HG03095 (cell line): ENCODE measurements around the gene TRPC4.
"Not testable (repeated sequence)": the region's sequence is repeated elsewhere in the genome, so short reads cannot be mapped to it uniquely, and the experiment has no call there.

Source experiments
- ATAC-seq: cut with Tn5 transposase; IDR thresholded peaks from one replicate; pipeline ENCODE4 v1.9.1; 2021; ENCODE audit warnings: moderate library complexity; ENCODE audit not compliant: unreplicated experiment

Gene TRPC4

DNA sequence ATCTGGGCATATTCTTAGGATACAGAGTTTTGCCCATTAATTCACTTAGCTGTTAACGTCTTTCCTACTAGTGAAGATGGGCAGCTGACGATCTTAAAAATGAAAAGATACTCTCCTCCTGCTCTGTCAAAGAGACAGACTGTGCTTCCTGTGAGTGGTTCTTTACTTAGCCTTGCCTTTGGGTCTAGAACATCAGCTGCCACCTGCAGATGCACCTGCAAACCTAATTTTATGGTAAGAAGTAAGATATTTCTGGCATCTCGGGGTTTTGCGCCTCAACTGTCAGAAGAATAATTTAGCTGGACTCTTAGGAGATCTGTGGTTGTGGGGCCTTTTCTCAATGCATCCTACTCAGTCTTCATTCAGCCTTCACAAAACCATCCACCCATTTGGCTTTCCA, 36.2 kb downstream of the TRPC4 start:
- ATAC-seq = no peak

DNA sequence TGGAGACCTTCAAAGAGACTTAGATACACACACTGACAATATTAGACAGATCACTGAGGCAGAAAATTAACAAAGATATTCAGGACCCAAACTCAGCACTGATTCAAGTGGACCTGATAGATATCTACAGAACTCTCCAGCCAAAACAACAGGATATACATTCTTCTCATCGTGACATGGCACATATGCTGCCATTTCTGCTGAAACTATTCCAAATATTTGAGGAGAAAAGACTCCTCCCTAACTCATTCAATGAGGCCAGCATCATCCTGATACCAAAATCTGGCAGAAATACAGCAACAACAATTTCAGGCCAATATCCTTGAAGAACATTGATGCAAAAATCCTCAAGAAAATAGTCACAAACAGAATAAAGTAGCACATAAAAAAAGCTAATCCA, 53.3 kb downstream of the TRPC4 start:
- no peak for ATAC-seq

DNA sequence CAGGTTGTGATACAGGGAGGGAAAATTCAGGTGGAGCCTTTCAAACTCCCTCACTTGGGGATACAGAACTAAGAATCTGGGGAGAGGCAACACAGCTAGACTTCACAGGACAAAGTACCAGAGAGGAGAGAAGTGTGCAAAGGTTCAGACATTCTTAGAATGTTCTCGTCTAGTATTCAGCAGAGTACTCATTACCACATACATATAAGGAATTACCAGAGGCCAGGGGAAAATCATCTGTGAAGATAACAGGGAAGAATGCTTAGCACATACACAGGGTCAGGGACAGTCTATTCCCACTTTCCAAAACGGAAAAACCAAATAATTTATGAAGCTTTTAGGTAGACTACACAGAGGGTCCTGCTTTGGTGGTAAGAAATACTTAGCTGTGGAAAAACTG, 58.1 kb downstream of the TRPC4 start:
- no peak for ATAC-seq

DNA sequence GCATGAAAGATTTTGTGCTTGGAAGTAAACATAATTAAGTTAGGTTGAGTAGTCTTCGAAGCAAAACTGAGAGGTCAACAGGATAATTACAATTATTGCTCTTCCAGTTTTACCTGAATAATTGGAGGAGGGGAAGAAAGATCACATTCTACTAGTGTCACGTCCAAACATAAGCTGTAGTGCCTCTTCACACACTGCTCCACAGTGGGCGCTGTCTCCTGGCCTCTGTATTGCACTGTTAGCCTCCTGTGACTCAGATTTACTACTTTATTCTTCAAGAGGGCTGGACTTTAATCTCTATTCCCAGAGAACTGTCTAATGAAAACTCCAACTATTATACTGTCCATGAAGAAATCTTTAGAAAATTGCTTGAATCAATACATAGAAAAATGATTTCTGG, 62.9 kb downstream of the TRPC4 start:
- no peak for ATAC-seq

DNA sequence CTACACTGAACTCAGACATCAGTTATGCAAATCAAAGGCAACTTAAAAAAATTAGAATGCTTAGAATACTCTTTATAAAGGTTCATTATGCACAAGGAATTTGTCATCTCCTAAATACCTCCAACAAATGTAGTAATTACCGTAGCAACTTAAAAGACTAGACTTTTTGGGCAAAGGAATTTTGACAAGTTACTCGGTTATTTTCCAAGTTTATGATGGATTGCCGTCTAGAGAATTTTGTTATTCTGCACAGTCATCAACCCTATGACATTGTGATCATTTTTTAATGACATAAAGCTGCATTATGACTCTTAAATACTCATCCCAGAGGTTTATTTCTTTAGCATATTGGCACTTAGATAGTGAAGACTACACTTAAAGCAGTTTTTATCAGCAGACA, 71.9 kb downstream of the TRPC4 start:
- no peak for ATAC-seq

DNA sequence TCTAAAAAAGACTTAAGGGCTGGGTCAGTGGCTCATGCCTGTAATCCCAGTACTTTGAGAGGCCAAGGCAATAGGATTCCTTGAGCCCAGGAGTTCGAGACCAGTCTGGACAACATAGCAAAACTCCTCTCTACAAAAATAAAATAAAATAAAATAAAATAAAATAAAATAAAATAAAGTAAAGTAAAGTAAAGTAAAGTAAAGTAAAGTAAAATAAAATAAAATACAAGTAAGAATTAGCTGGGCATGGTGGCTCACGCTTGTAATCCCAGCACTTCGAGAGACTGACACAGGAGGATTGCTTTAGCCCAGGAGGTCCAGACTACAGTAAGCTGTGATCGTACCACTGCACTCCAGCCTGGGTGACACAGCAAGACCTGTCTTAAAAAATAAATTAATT, 72.8 kb downstream of the TRPC4 start:
- ATAC-seq = not testable (repeated sequence)

DNA sequence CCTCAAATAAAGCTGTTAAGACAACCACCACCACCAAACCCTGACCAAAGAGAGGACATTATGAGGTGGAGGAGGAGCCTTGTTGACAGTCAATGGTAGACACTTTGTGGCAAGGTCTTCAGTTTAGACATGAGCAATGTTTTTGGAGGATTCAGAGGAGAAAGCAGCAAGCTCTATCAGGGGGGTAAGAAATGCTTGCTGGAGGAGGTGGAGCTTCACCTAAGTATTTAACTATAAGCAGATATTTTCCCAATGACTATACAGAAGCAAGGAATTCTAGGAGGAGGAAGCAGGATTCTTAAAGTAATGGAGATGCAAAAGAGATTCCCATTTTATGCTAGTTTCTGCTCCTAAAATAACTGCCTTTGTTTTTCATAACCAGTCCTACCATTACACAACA, 74.2 kb downstream of the TRPC4 start:
- no peak for ATAC-seq

DNA sequence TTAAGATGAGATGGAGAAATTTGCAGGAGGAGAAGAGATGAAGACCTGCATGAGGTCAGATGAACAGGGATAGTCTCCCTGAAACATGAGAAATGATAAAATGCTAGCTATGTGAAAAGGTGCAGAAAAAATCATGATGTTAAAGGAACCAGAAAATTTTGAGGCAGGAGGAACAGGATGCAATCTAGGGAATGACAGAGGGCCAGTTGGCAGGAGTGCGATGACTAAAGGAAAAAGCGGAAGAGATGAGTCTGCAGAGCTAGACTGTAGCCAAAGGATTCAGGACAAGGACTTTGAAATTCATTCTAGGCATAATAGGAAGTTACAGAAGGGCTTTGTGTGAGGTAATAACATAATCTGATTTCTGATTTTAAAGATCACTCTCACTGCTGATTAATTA, 77.9 kb downstream of the TRPC4 start:
- ATAC-seq = no peak

DNA sequence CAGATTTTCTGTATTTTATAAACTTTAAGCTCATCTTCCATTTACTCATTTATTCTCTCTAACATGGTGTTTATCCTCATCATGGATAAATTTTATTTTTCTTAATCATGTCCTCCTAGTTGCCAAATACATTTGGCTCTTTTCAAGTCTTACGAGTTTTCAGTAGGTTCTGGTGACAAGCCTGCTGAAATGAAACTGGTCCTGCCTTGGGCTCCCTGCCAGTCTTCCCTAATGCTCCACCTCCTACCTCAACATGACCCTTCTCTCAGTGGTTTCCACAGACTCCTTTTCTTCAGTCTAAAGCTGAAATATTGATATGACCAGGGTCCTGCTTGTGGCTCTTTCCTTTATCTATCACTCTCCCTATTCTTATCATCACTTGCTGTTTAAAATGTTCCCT, 81.2 kb downstream of the TRPC4 start:
- ATAC-seq = no peak

DNA sequence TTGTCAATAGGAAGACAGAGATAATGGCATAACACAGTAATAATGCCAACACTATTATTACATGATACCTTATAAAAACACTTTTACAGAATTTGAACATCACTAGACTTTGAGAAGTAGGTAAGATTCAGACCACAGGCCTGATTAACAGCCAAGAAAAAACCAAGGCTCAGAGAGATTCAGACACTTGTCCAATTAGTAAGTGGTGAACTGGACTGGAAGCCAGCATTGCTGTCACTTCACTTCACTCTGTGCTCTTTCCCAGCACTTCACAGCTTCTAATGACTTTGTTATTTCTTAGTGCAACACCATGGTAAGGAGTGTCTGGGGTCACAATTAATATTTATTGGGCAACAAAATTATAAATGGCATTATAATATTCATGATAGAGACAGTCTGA, 91.9 kb downstream of the TRPC4 start:
- no peak for ATAC-seq

DNA sequence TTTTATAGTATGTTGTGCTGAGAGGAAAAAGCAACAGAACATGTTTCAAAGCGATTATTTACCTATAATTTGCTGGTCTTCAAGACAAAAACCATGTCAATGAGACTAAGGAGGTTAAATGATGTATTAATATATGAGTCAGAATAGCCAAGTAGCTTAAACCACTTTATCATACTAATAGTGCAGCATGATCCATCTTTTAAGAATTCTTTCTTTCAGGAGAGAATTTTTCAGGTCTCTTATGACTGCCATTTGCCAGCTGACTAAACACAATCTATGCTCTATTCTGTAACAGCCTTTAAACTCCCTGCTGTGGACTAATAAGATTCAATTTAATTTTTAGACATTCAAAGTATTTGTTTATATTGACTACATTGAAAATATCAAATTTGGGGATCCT, 93.7 kb downstream of the TRPC4 start:
- no peak for ATAC-seq

DNA sequence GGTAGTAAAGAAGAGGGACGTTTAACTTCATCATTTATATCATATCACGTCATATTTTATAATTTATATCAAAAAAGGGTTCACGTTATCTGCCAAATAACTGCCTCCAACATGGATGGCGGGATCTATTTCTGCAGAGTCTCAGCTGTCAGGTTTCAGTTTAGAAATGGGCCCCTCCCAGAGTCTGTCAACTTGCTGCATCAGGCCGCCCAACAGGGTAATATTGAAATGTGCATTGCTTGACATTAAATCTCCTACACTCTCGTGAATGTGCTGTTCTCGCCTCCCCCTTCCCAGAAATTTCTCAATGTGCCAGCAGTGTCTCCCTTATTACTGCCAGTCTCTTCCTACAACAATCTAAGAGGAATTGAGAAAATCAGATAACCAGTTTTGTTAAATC, 96.9 kb downstream of the TRPC4 start:
- ATAC-seq = no peak

DNA sequence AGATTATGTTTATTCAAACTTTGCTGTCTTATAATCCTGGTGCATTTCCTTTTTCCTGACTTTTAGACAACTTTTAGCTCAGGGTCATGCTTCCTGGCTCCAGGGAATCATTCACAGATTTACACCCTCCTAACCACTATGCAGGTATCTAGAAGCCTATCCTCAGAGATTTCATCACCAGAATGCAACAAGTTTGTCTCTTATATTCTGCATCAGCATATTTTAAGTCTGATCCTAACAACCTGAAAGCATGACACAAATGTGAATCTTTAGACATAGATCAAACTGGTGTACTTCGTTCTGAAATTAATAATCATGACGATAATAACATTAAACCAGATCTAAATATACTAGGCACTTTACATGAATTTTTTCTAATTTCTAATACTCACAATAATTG, 100.0 kb downstream of the TRPC4 start:
- no peak for ATAC-seq

DNA sequence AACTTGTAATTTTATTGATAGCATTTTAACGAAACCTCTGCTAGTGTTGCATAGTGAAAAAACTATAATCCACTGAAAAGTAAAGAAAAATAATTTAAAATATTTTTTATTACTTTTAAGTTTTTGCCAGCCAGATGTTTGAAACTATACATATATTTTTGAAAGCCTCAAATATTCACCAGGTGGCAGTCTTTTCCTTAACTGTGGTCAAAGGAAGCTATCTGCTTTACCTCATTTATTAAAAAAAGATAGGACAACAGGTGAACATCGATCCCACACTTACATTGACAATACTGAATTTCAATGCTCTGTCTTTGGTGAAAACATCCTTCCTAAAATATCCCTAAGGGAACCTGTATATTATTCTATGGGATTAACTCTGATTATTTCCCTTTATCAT, 100.5 kb downstream of the TRPC4 start:
- ATAC-seq = no peak

DNA sequence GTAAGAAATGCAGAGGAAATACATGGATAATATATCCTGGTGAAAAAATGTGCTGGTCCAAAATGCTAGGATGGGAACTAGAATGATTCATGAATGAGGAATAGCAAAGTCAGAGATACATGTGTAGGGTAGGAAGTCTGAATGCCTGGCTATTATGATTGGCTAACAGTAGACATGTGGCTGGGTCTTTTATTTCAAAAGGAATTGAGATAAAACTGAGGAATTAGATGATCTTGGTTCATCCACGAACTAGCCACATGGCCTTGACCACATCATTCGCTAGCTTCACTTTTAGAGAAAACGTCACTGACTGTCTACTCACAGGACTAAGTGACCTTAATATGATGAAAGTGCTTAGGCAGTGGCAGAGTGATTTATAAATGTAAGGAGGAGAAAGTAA, 103.1 kb downstream of the TRPC4 start:
- ATAC-seq = no peak

DNA sequence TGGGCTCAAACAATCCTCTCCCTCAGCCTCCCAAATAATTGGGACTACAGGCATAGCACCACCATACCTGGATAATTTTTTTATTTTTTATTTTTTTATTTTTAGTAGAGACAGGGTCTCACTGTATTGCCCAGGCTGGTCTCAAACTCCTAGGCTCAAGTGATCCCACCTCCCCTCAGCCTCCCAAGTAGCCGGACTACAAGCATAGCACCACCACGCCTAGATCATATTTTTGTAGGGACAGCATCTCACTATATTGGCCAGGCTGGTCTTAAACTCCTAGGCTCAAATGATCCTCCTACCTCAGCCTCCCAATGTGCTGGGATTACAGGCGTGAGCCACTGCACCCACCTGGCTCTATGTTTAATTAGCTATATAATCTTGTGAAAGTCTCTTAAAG, 114.2 kb downstream of the TRPC4 start:
- no peak for ATAC-seq

DNA sequence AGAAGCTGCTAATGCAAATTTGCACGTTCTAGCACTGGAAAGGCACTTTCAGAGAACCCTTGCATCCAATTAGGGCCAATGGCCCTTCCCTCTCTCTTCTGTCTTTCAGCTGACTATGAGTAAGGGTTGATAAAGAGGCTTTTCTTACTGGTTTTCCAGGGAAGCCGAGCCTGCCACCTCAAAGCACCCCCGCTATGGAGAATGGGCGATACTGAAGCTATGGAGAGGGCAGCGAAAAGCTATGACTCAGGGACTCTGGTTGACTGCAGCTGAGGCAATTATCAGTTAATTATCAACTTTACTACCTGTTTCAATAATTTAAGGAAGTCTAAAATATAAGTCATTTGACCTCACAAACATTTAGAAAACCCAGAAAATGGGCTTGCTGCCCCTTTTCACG, 115.8 kb downstream of the TRPC4 start:
- no peak for ATAC-seq

DNA sequence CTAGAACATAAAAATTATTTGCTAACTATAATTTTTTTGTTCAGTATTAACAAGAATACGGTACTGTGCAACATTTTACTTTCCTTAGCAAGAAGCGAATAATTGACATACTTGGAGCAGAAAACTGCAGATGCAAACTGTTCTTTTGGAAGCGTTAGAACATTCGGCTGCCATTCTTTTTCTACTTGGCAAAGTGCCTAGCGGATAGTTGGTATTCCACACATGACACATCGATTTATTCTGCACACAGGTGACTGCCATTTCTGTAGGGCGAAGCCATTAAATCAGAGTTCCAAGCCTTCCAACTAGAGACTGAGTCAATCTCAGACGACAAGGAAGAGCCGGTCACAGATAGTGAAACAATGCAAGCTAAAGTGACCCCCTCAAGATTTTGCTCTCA, 117.4 kb downstream of the TRPC4 start:
- ATAC-seq = no peak

DNA sequence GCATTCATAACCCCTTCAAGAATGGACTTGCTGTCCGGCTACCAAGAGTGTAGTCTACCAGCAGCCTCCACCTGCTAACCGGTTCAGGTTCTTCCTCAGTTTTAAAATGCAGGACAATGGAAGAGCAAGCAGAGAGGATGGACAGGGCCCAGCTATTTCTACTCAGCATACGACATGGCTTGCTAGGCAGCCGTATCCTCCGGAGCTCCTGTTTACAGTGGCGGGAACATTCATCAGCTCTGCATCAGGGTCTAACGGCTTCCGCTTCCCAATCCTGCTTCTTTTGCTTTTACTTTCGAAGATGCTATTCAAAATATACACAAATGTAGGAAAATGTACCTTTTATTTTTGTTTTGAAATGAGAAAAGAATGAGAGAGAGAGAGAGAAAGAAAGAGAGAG, 118.5 kb downstream of the TRPC4 start:
- ATAC-seq = no peak

DNA sequence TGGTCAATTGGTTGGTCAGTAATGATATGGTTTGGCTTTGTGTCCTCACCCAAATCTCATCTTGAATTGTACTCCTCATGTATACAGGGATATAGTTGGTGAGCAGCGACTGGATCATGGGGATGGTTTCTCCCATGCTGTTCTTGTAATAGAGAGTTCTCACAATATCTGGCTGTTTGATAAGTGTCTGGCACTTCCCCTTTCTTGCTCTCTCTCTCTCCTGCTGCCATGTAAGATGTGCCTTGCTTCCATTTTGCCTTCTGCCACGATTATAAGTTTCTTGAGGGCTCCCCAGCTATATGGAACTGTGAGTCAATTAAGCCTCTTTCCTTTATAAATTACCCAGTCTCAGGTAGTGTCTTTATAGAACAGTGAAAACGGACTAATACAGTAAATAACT, 120.7 kb downstream of the TRPC4 start:
- no peak for ATAC-seq

DNA sequence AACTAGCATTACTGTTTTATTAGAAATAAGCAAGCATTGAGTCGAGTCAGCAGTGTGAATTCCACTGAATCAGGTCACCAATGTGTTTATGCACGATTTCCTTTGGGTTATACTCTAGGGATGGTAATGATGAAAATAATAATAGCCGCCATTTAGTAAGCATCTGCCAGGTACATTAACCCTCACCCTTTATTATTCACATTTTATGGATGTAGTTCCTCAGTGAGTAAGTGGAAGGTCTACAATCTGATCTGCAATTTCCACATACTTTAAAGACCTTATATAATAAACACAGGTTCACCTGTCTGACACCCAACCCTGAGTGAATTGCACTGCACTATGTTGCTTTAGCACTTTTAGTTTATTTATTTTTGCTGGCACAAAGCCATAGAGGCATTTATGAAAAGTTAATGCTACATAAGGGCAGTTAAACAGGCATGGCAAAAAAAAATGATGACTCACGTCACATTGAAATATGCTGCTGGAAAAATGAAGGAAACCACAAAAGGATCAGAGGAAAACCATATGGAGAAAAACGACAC, 122.4 kb downstream of the TRPC4 start:
- ATAC-seq = no peak

DNA sequence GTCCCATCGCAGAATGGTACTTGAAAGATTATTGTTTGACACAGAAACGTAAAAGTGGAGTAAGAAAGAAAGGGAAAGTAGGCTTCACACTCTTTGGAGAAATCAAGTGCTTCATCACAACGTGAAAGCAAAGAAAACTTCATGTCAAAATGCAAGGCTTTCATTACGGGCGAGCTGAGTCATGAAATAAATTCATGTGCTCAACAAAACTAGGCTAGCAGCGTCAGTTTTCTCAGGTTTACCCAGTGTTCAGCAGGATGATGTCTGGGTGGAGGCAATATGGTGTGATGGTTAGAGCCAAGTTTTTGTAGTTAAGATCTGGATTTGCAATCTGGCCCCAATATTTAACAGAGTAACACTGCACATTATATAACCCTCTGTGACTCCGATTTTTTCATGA, 128.0 kb downstream of the TRPC4 start:
- ATAC-seq = no peak

DNA sequence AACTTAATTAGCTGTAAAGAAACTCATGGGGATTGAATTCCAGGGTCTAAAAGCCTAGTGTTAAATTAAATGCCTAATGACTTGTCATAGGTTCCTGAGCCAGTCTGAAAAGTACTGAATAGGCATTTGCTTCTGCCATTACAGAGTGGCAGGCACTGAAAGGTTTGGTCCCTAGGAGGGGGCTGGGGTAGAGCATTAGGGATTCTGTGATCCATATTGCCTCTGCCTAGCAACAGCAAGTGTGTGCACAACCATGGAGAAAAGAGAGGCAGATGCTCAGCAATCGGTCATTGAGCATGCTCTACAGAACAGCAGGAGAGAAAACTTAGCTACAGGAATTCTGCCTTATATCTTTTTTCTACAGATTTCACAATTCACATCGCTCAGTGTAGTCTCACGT, 133.5 kb downstream of the TRPC4 start:
- ATAC-seq = no peak

DNA sequence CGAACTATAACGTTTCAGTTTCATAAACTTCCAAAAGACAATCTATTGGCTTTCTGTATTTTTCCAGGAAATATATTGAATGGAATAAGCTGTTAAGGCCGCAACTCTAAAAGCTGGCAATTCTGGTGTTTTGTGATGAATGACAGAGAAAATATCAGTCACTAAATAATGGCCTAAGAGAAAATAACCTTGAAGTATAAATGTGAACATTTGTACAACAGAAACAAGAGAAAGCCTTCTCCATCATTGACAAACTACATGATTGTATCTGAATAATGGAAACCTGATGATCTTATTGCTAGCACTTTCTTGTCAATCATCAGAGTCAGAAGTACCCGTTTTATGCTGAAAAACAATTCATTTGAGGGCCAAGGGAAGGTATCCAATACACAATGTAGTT, 134.3 kb downstream of the TRPC4 start:
- no peak for ATAC-seq
